NCI-H187 (cell line): ENCODE measurements around the gene IRX5.

ENCODE experiments used
- DNase-seq, 2 experiments: peaks; one replicate each; lab custom pipeline; 2025; lab: John Stamatoyannopoulos, UW

The IRX5 gene

DNA sequence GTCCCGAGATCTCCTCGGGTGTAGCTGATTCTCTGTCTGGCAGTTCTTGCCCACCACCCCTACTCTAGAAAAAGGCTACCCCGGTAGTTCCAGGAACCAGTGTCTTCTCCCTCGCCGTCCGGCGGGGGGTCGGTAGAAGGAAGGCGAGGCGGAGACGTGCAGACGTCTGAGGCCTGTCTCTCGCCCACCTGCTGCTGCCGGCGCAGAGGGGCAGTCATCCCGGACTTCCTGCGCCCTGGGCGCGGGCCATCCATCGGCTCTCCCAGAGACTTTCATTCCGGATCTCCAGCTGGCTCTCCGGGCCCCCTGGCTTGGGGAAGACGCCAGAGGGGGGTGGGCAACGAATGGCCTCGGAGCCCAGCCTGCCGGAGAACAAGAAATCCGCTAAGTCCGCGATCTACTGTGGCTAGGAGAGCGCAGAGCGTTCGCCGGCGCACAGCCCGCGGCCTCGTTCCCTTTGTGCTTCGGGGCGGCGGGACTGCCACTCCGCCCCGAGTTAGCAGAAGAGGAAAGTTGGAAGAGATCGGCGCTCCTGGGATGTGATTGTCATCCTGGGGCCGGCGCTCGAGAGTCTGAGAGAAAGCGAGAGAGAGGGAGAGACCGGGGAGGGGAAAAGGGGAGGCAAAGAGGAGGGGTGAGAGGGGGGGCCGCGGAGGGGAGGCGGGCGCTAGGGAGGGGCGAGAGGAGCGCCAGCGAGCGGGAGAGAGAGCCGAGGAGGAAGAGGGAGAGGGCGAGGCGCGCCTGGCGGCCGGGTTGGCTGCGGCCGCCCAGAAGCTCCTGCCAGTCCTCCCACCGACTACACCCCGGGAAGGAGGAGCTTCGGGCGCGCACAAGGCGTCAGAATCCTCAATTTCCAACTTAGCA is at the start of gene IRX5:
Gene IRX5 (plus strand): TSS at position 861 of the 864 bp plus-strand sequence. CDS start 334 bp downstream, outside the sequence.
- DNase-seq: peak; percentile 54 to 71

DNA sequence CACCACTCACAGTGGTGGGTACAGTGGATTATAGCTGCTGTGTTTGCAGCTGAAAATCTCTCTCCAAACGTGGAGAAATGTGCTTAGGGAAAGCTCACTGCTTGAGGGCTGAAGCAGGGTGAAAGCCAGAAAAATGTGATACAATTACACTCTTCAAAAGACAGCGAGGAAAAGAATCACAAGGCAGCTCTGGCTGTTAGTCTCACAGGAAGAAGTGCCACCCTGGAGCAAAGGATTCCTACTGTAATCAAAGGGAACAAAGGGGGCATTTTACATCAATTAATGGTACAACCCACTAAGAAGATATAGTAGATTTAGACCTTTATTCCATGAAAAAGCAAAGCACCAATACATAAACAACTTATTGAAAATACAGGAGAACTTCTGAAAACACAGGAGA is 48.1 kb upstream of the IRX5 start:
- DNase-seq: no peak

DNA sequence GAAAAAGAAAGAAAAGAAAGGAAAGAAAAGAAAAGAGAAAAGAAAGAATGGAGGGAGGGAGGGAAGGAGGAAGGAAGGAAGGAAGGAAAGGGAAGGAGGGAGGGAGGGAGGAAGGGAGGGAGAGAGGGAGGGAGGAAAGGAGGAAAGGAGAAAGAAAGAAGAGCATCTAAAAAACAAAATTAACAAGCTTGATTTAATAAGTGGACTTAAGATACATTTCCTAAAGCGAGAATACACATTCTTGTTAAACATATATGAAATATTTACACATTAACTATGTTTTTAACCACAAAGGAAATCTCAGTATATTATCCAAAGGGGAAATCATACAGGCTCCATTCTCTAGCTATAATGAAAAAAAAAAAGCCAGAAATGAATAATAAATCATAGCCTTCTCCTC is 47.3 kb upstream of the IRX5 start:
- DNase-seq: no peak

DNA sequence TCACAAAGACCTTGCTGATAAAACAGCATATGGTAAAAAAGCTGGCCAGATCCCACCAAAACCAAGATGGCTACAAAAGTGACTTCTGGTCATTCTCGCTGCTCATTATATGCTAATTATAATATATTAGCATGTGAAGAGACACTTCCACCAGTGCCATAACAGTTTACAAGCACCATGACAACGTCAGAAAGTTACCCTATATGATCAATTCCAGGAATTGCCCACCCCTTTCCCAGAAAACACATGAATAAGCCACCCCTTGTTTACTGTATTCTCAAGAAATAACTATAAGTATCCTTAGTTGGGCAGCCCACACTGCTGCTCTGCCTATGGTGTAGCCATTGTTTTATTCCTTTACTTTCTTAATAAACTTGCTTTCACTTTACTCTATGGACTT is 44.6 kb upstream of the IRX5 start:
- no peak for DNase-seq

DNA sequence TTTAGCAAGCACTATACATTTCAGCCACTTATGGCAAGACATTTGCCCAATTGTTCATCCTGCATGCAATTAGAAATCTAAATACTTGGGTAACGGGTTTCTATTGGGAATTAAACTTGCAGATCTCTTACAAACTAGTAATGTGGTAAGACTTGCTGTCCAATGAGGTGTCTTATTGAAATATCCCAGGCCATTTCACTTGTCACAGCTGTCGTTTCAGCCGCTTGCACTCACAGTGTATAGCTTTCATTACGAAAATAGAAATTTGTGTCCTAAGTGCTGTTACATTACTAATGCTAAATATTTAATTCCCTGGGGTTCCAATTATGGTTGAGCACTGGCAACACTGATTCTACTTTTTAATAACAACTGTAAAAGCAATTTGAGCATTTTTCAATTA is 40.3 kb upstream of the IRX5 start:
- no peak for DNase-seq

DNA sequence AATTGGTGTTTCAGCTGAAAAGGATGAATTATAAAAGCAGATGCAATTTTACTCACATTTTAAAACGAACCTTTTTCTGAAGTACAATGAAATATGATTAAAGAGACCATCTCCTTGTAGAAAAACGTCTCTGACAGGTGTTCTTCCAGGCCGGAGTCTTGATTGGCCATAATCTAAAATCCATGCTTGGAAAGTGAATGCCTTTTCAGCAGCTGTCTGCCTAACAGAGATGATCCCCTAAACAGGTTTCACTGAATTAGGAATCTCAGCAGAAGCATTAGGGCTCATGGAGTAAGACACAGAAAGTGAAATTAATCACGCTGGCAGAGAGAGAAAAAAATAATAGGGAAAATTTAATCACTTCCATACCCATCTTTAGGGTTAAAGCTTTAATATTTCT is 39.3 kb upstream of the IRX5 start:
- no peak for DNase-seq

DNA sequence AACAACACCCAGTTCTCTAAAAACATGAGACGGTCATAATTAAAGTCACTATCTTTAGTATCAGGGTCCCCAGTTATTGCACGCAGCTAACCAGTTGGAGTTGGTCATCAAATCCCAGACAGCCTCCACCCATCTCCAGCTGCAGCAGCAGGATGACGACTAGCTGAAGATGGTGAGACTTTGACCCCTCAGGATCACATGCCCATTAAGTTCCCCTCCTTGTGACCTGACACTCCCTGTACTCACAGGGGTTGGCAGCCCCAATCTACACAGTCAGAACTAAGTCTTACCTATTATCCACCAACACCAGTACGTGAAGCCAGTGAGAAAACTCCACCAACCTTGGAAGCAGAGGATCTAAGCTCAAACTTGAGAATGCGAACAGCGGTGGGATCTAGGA is 37.7 kb upstream of the IRX5 start:
- no peak for DNase-seq

DNA sequence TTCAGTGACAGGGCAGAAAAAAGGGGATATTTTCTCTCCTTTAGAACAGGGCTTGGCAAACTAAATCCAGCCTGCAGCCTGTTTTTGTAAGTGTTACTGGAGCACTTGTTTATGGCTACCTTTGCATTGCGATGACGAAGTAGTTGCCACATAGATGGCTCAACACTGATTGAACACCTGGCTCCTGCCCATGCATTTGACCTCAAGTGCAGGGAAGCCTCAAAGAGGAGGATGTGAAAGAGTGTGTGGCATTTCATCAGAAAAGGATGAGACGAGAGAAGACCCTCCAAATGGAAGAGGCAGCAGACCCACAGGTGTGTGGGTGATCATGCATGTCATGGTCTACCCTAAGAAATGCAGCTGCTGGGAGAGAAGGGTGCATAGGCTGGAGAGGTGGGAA is 32.7 kb upstream of the IRX5 start:
- DNase-seq: no peak

DNA sequence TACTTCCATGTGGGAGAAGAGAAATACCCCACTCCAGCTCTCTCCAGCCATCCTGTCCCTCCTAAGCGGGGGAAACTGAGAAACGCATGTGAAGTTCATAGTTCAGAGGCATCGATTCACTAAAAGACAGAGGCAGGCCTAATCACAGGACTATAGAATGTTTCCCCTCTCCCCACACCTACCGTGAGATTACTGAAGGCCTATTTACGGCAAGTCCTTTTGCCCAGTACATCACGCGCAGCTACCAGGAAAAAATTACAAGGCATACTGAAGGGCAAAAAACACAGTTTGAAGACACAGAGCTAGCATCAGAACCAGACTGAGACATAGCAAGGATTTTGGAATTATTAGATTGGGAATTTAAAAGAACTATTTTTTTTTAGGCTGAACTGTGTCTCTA is 29.1 kb upstream of the IRX5 start:
- DNase-seq: no peak

DNA sequence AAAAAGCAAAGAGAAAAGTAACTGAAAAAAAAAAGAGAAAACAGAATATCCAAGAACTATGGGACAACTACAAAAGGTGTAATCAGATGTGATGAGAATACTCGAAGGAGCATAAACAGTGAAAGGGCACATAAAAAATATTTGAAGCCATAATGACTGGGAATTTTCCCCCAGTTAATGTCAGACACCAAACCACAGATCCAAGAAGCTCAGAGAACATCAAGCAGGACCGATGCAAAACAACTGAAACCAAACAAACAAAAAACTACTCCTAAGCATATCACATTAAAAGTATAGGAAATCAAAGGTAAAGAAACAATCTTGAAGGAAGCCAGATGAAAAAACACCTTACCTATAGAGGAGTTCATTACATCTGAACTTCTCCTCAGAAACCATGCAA is 27.6 kb upstream of the IRX5 start:
- DNase-seq: no peak

DNA sequence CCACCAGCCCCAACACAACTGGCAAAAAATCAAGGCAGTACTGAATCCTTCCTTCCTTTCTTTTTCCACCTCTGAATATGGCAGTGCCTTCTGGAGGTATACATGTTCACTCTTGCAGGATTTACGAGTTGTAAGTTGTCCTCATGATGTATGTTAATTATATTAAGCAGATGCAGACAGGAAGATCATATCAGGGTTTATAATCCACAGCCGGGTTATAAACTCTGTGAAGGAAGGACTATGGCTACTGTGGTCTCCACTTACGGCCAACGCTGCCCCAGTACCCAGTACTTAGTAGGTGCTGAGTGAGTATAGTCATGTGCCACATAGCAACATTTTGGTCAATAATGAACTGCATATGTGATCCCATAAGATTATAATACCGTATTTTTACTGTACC is 19.6 kb upstream of the IRX5 start:
- DNase-seq: no peak

DNA sequence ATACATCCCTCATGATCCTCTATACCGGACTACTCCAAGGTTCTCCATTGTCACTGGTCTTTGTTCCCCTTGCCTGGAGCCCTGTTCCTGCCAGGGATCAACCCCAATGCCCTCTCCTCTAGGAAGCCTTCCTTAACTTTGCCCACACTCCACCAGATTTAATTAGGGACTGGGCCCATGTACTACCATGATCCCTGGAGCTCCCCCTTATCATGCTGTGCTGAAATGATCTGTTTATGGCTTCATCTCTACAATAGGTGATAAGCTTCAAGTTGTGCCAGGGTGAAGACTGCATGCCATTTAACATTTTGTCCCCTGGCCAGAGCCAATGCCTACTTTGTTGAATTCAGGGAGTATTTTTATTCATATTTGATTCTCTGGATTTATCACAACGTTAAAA is 17.9 kb upstream of the IRX5 start:
- DNase-seq: no peak

DNA sequence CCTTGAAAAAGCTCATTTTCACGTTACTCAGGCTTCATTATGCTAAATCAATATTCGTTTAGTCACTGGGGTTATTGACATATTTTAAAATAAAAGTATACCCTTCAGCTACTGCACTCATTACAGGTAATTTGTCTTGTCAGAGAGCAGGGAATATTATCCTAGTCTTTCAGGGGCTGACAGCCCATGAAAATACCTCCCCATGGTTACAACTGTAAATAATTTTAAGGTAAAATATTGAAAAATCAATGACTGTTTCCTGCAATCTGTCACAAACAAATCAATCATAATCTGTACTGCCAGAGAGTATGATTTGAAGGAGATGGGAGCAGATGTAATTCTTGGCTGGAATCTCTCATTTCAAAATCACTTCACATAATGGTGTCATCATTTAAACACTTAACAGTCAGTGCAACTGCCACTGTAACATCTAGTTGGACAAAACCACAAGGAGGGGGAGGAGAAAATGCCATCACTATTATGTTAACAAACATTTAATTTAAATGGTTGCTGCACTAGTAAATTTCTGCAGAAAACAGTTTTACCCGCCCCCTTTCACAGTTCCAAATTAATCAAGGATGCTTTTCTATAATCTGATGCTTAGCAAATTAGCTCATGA is 9.3 kb upstream of the IRX5 start:
- DNase-seq: peak in 1 of 2 experiments; percentile 16

DNA sequence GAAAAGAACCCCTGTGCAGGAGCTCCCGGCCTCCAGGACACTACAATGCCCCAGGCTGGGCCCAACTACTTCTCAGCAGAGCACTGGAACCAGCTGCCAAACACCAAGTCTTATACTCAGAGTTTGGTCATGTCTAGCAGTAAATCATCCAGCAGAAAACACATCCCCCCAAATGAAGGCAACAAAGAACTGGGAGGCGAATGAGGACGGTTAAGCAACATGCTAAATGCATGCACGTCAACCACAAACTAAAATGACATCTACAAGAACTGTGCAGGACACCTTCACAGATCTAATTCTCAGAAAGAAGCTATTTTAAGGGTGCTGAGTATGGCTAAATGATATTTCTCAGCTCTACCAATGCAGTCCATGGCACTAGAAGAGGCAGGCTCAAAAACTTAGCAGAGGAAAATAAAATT is 7.6 kb upstream of the IRX5 start:
- DNase-seq: no peak

DNA sequence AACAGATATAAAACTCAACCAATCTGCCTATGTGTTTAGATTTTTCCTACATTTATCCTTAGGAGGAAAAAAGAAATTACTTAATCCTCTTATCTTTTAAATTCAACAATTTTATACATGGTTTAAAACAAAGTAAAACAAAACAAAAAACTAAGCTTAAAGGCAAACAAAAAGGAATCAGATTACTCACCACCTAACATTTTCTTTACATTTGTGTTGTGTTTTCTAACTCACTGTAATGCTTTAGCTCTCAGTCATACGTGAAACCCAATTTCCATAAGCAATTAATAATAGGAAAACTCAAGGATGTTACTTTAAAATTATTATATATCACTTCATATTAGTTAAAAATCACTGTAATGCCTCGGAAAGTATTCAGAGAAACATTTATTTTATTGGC is 6.7 kb upstream of the IRX5 start:
- no peak for DNase-seq

DNA sequence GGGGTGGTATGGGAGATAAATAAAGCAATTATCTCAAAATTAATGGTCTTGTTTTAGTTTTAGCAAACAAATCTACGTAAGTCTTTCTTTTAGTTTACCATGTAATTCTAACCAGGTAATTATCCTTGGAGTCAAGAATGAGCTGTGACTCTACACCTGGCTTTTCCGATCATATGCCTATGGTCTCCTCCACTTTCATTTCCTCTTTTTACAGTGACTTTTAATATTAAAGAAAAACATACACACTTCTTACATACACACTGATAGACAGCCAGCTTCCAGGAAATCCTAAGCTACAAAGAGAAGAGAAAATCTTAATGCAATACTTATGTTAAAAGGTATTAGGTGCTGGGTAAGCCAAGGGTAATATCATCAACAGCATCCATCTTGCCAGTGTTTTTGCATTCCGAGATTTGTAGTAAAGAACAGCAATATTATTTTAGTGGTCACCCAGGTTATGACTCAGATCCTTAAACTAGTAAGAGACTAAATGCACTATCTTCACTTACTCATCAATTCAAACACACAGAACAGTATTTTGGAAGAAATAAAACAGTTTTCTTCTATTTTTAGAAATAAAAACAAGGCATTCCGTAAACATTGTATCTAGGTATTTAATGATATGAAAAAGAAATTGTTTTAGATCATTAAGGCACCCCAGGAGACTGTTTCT is 4.4 kb upstream of the IRX5 start:
- DNase-seq: no peak

DNA sequence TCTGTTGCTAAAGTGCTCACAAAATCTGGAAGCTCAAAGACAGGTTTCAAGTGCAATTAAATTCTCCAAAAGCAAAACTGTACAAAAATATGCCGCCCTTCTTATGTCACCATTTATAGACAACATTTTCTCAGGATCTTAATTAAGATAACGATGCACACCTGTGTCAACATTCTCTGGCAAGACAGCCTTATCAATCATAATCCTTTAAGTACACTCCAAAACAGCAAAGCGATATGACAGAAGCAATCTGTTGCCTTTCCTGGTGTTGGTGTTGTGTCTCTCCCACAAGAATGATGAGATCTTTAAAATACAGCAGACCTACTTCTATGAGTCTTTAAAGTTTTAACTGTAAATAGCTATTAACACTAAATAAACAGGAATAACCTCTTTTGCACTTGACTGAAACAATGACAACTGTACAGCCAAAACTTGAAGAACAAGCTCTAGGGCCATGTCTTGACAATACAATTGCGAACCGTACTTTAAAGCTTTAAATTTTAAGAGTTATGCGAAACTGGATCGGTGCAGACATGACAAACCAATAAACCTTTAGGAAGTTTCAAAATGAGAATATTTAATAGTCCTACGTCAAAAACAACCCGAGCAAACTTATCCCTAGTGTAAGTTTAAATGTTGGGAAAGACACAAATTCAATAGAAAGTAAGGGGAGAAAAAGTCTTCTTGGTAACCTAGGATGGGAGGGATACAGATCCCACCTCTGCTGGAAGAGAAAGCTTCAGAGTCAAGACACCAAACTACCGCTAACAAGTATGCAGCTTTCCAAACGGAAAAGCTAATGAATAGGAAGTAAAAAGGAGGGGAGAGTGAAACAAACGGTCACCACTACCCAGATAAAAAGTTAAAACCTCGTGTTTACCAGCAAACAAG is 3.3 kb upstream of the IRX5 start:
- peak in 1 of 2 experiments; percentile 20 for DNase-seq

DNA sequence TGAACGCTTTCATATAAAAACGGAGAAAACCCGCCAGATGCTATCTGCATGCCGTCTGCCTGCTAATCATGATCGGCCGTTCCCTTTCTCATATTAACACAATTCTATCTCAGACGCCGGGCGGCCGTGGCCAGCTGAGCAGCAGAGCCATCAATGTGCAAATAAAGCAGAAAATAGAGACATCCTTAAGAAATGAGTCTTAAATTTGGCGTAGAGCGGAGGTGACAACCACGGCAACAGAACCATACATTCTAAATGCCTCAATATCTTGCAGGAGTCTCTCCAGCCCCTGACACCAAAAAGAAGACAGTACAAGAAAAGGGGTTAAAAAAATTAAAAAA is 2.7 kb upstream of the IRX5 start:
- no peak for DNase-seq

DNA sequence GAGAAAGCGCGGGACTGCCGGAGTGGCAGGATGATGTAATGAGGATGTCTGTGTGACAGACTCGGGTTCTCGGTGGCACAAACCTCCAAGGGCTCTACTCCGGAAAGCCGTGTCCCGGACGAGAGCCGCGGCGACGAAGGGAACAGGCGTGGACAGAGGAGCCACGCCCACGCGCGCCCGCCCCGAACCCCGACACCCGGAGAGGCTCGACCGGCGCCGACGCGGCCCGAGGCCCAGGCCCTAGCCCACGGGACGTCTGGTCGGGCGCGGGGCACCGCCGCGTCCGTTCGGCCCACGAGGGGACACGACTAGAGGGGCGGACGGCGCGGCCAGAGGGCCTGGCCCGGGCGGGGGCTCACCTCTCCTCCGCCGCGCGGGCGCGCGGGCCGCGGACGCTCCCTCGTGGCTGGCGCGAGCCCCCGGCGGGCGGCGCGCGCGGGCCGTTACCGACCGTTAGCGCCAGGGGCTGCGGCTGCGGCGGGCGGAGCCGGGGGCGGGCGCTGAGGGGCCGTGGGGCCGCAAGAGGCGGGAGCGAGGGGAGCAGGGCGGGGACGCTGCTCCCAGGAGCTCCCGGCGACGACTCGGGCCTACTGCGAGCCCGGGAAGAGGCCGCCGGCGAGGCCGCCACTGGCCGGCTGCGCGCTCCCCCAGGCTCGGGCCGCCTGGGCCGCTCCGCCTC is 2.1 kb upstream of the IRX5 start:
- peak in 1 of 2 experiments; percentile 62 for DNase-seq

DNA sequence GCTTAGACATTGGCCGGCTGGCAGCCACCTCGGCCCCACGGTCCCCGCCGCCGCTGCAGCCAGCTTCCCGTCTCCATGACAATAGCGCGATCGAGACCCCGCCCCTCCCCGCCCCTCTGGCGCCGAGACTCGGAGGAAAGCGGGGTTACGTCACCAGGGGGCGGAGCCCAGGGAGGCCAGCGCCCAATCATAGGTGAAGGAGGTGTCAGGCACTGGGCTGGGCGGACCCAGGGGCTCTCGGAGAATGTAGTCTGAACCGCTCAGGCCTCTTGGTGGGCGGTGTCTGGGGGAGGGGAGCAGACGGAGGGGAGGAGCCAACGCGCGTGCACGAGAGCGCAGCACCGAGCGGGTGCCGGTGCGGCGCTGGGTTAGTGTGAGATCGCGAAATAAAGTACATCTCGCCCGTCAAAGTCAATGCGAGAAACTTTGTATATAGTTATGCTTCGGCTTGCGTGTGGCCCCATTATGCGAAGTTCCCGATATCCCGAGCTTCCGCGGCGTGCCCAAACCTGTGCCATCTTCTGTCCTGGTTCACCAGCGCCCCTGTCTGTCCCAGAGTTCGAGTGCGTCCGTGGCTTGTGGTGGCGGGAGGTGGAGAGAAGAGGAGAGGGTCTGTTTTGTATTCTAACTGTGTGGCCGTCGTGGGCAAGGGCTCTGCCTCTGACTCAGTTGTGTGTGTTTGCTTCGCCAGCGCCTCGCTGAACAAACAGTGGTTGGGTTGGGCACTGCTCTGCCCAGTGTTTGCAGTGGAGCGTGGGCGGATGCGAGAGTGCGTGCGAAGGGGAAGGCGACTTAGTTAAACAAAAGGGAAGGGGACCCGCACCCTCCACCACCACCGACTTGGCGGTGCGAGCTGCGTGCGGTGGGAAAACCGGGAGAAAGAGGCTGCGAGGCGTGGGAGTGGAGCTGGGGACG is 1.3 kb upstream of the IRX5 start:
- peak; percentile 90 to 93 for DNase-seq

DNA sequence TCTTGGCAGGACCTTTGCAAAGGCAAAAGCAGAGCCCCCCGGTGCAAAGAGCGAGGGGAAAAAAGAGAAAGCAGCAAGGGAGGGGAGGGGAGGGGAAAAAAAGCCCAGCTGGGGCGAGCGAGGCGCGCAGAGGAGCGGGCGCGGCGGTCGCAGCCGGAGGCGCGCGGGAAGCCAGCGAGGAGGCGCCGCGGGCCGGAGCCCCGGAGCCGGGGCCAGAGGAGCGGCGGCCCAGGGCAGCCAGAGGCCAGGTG is 129 bp downstream of the IRX5 start:
- no peak for DNase-seq
